GM21390 (cell line): ENCODE results near the gene PLA2G4A.

Source experiments
- ATAC-seq: cut with Tn5 transposase; IDR thresholded peaks from one replicate; pipeline ENCODE4 v1.9.1; 2021; ENCODE audit not compliant: unreplicated experiment

Gene PLA2G4A

GRCh38 chr1:187010571-187011309 is 182.0 kb downstream of the PLA2G4A start:
- ATAC-seq: no peak

- no peak for ATAC-seq
Observed at GRCh38 chr1:187013582-187014200, 184.9 kb downstream of the PLA2G4A start.

GRCh38 chr1:187018291-187018690 is 189.5 kb downstream of the PLA2G4A start:
- no peak for ATAC-seq

GRCh38 chr1:187027253-187027652 is 198.5 kb downstream of the PLA2G4A start:
- no peak for ATAC-seq

- peak; percentile 56 for ATAC-seq
Observed at GRCh38 chr1:187032316-187032981, 203.7 kb downstream of the PLA2G4A start.

GRCh38 chr1:187032982-187033692 is 204.4 kb downstream of the PLA2G4A start:
- ATAC-seq: peak; percentile 28

- ATAC-seq: no peak
Observed at GRCh38 chr1:187033693-187034390, 205.1 kb downstream of the PLA2G4A start.

- no peak for ATAC-seq
Observed at GRCh38 chr1:187034501-187034900, 205.8 kb downstream of the PLA2G4A start.

GRCh38 chr1:187037973-187038553 is 209.3 kb downstream of the PLA2G4A start:
- no peak for ATAC-seq
